H9 (cell line): Measurements from ENCODE around the gene PCDHA6. TPM values are rescaled to one million over a fixed set of nuclear protein-coding genes. Genes with fewer than 3 reads are reported as not detected.
"Not testable (repeated sequence)": the region's sequence is repeated elsewhere in the genome, so short reads cannot be mapped to it uniquely, and the experiment has no call there.

ENCODE experiments used
- DNase-seq: peaks from one replicate; pipeline ENCODE4 v3.0.0-alpha.2; 2017
- H2AFZ ChIP-seq: one replicate; pipeline ENCODE4 v1.6.1; 2013; ENCODE audit warnings: mild to moderate bottlenecking, low read length, control low read depth, moderate library complexity
- H2AK5ac ChIP-seq: 2 replicates; pipeline ENCODE4 v1.6.1; 2013; ENCODE audit warnings: low read length, control low read depth, mixed read lengths; ENCODE audit not compliant: insufficient read length
- H2BK120ac ChIP-seq: one replicate; pipeline ENCODE4 v1.6.1; 2013; ENCODE audit warnings: low read depth, mild to moderate bottlenecking, low read length, control low read depth, inconsistent platforms; ENCODE audit not compliant: poor library complexity, severe bottlenecking
- H2BK12ac ChIP-seq: 2 replicates; pipeline ENCODE4 v1.6.1; 2013; ENCODE audit warnings: low read length, control low read depth, mixed read lengths, low read depth; ENCODE audit not compliant: insufficient read length
- H2BK15ac ChIP-seq: 2 replicates; pipeline ENCODE4 v1.6.1; 2013; ENCODE audit warnings: low read depth, low read length, control low read depth
- H2BK20ac ChIP-seq: one replicate; pipeline ENCODE4 v1.6.1; 2013; ENCODE audit warnings: low read depth, mild to moderate bottlenecking, low read length, control low read depth, inconsistent platforms; ENCODE audit not compliant: poor library complexity, severe bottlenecking
- H2BK5ac ChIP-seq: 2 replicates; pipeline ENCODE4 v1.6.1; 2013; ENCODE audit warnings: low read length, control low read depth, mixed read lengths; ENCODE audit not compliant: insufficient read length
- H3K14ac ChIP-seq: 2 replicates; pipeline ENCODE4 v1.6.1; 2013; ENCODE audit warnings: low read length, control low read depth; ENCODE audit not compliant: insufficient read depth
- H3K18ac ChIP-seq: 2 replicates; pipeline ENCODE4 v1.6.1; 2013; ENCODE audit warnings: low read depth, mild to moderate bottlenecking, mixed read lengths, low read length, control low read depth; ENCODE audit not compliant: insufficient read length
- H3K23ac ChIP-seq: 2 replicates; pipeline ENCODE4 v1.6.1; 2013; ENCODE audit warnings: low read length, control low read depth, mixed read lengths, low read depth; ENCODE audit not compliant: insufficient read length
- H3K23me2 ChIP-seq: 2 replicates; pipeline ENCODE4 v1.6.1; 2013; ENCODE audit warnings: low read depth, mild to moderate bottlenecking, mixed read lengths, low read length, control low read depth; ENCODE audit not compliant: insufficient read length, poor library complexity, severe bottlenecking
- H3K27ac ChIP-seq: 2 replicates; pipeline ENCODE4 v1.5.1; 2013; ENCODE audit warnings: low read length, control low read depth, mixed read lengths, low read depth; ENCODE audit not compliant: insufficient read length
- H3K27me3 ChIP-seq: 2 replicates; pipeline ENCODE4 v1.6.1; 2013; ENCODE audit warnings: low read length, control low read depth, inconsistent platforms; ENCODE audit not compliant: insufficient read depth
- H3K4ac ChIP-seq: 2 replicates; pipeline ENCODE4 v1.6.1; 2013; ENCODE audit warnings: low read depth, mild to moderate bottlenecking, control low read depth, inconsistent platforms, low read length, moderate library complexity
- H3K4me1 ChIP-seq: 2 replicates; pipeline ENCODE4 v1.6.1; 2013; ENCODE audit warnings: low read length, control low read depth, inconsistent platforms; ENCODE audit not compliant: insufficient read depth
- H3K4me2 ChIP-seq: 2 replicates; pipeline ENCODE4 v1.6.1; 2013; ENCODE audit warnings: low read length, control low read depth, mixed read lengths; ENCODE audit not compliant: insufficient read length, insufficient read depth
- H3K56ac ChIP-seq: 2 replicates; pipeline ENCODE4 v1.6.1; 2013; ENCODE audit warnings: low read depth, mild to moderate bottlenecking, mixed read lengths, low read length, control low read depth; ENCODE audit not compliant: insufficient read length
- H3K79me1 ChIP-seq: 2 replicates; pipeline ENCODE4 v1.6.1; 2013; ENCODE audit warnings: low read depth, mild to moderate bottlenecking, moderate library complexity, low read length, control low read depth, inconsistent platforms; ENCODE audit not compliant: insufficient read depth, poor library complexity, severe bottlenecking
- H3K79me2 ChIP-seq: 2 replicates; pipeline ENCODE4 v1.6.1; 2013; ENCODE audit warnings: low read length, control low read depth, inconsistent platforms; ENCODE audit not compliant: insufficient read depth
- H3K9ac ChIP-seq: 2 replicates; pipeline ENCODE4 v1.6.1; 2013; ENCODE audit warnings: low read length, control low read depth, mixed read lengths; ENCODE audit not compliant: insufficient read length; ENCODE audit errors: extremely low read depth
- H3K9me3 ChIP-seq: one replicate; pipeline ENCODE4 v1.6.1; 2013; ENCODE audit warnings: low read depth, low read length, inconsistent platforms; ENCODE audit not compliant: control insufficient read depth
- H3T11ph ChIP-seq: one replicate; pipeline ENCODE4 v1.6.1; 2013; ENCODE audit warnings: mild to moderate bottlenecking, low read length, control low read depth, inconsistent platforms
- H4K20me1 ChIP-seq: one replicate; pipeline ENCODE4 v1.6.1; 2013; ENCODE audit not compliant: control insufficient read depth, insufficient read length, insufficient read depth
- H4K5ac ChIP-seq: 2 replicates; pipeline ENCODE4 v1.6.1; 2013; ENCODE audit warnings: low read depth, mild to moderate bottlenecking, mixed read lengths, low read length, control low read depth; ENCODE audit not compliant: insufficient read length
- H4K8ac ChIP-seq: replicated peaks from 2 replicates; pipeline ENCODE4 v1.6.1; 2013; ENCODE audit warnings: low read length, control low read depth, mixed read lengths, low read depth; ENCODE audit not compliant: insufficient read length
- H4K91ac ChIP-seq: 2 replicates; pipeline ENCODE4 v1.6.1; 2013; ENCODE audit warnings: low read depth, mild to moderate bottlenecking, moderate library complexity, mixed read lengths, low read length, control low read depth; ENCODE audit not compliant: insufficient read length
- H3K27ac Mint-ChIP-seq, 3 experiments: 2 replicates in 2 of 3; 3 replicates in 1 of 3; pipeline ENCODE4 v1.8.0; 2020 to 2021; ENCODE audit warnings: mixed read lengths in 3 of 3, mild to moderate bottlenecking in 1 of 3, moderate library complexity in 1 of 3
- H3K27me3 Mint-ChIP-seq: 2 replicates; pipeline ENCODE4 v1.8.0; 2021; ENCODE audit warnings: low read depth, mild to moderate bottlenecking, moderate library complexity, mixed read lengths
- H3K36me3 Mint-ChIP-seq, 3 experiments: 2 replicates in 2 of 3; 3 replicates in 1 of 3; pipeline ENCODE4 v1.8.0; 2020 to 2021; ENCODE audit warnings: low read depth in 3 of 3, mixed read lengths in 3 of 3; ENCODE audit not compliant: insufficient read depth in 1 of 3
- H3K4me1 Mint-ChIP-seq, 2 experiments: 2 replicates each; pipeline ENCODE4 v1.8.0; 2020; ENCODE audit warnings: mixed read lengths in 2 of 2
- H3K4me3 Mint-ChIP-seq, 2 experiments: 2 replicates in 1 of 2; 3 replicates in 1 of 2; pipeline ENCODE4 v1.8.0; 2020 to 2021; ENCODE audit warnings: mild to moderate bottlenecking in 2 of 2, mixed read lengths in 2 of 2, moderate library complexity in 1 of 2
- H3K9me3 Mint-ChIP-seq, 2 experiments: 2 replicates in 1 of 2; 3 replicates in 1 of 2; pipeline ENCODE4 v1.8.0; 2020; ENCODE audit warnings: mild to moderate bottlenecking in 2 of 2, mixed read lengths in 2 of 2, moderate library complexity in 1 of 2
- CTCF ChIP-seq: fragments of 200-600 bp; sonication (generic); conservative IDR thresholded peaks from 3 replicates; pipeline ENCODE4 v1.8.0; 2021; ENCODE audit warnings: antibody characterized with exemption, mild to moderate bottlenecking
- WGBS: extraction: QIAGEN DNeasy Blood & Tissue Kit; methylation state at CpG from one replicate; pipeline ENCODE4 v1.1.7; 2013; ENCODE audit warnings: missing lambda C conversion rate, low lambda C conversion rate, mixed read lengths; ENCODE audit not compliant: insufficient read length; ENCODE audit errors: extremely low coverage; 5-methylcytosine and 5-hydroxymethylcytosine counted together
- total RNA-seq: library from RNA; stranded (reverse); gene quantifications from 2 replicates; pipeline ENCODE4 v1.2.1, GENCODE V29; 2021

PCDHA6 gene
- total RNA-seq, 1 experiment from 2014 or later = 4.5 TPM

GRCh38 chr5:140822281-140822629, 5.5 kb upstream of the PCDHA6 start:
- H2BK20ac ChIP-seq = no peak overlapping the region
- H4K20me1 ChIP-seq = no peaks in the 10 kb centered on the region
- no peak for TF ChIP-seq CTCF
- H3K56ac ChIP-seq = no peak overlapping the region
- H3K27me3 Mint-ChIP-seq = no peaks in the 10 kb centered on the region
- H3K79me2 ChIP-seq = no peaks in the 10 kb centered on the region
- H3K4me1 ChIP-seq = no peaks in the 10 kb centered on the region
- H3K23ac ChIP-seq = no peak overlapping the region
- no peak overlapping the region for H3K27ac ChIP-seq
- peaks cover 3% of the 10 kb centered on the region for H3K23me2 ChIP-seq
- H2AFZ ChIP-seq = no peak overlapping the region
- no peak overlapping the region for H4K5ac ChIP-seq
- no peak overlapping the region for H4K91ac ChIP-seq
- H3K4me2 ChIP-seq = no peak overlapping the region
- H3K4me3 Mint-ChIP-seq = no peak overlapping the region
- H3T11ph ChIP-seq = no peak overlapping the region
- no peak overlapping the region for H3K14ac ChIP-seq
- no peak overlapping the region for H2BK5ac ChIP-seq
- H2BK12ac ChIP-seq = no peak overlapping the region
- H3K27ac Mint-ChIP-seq = no peak overlapping the region
- no peak overlapping the region for H4K8ac ChIP-seq
- no peaks in the 10 kb centered on the region for H3K27me3 ChIP-seq
- no peaks in the 10 kb centered on the region for H3K9me3 ChIP-seq
- H3K36me3 Mint-ChIP-seq = peaks cover 9 to 18% (median 15%) of the 10 kb centered on the region in 3 experiments
- H3K9ac ChIP-seq = no peak overlapping the region
- no peaks in the 10 kb centered on the region for H3K79me1 ChIP-seq
- H3K9me3 Mint-ChIP-seq = peaks cover 0 to 16% of the 10 kb centered on the region in 2 experiments; a peak in 2 of 5 replicates
- H2AK5ac ChIP-seq = no peak overlapping the region
- H3K18ac ChIP-seq = no peak overlapping the region
- peaks cover 0 to 3% of the 10 kb centered on the region in 2 experiments; a peak in 2 of 4 replicates for H3K4me1 Mint-ChIP-seq
- H2BK15ac ChIP-seq = no peak overlapping the region
- DNase-seq = no peak
- no peak overlapping the region for H3K4ac ChIP-seq
- WGBS = no CpG with 5 or more reads among the region's 6 CpGs
- no peak overlapping the region for H2BK120ac ChIP-seq

GRCh38 chr5:140822969-140823368, 4.8 kb upstream of the PCDHA6 start:
- DNase-seq, H3K4ac ChIP-seq, H3K23ac ChIP-seq, H4K5ac ChIP-seq, H3K79me2 ChIP-seq, H2BK12ac ChIP-seq, H3K9me3 ChIP-seq, H3K27ac ChIP-seq, H2BK20ac ChIP-seq, H3T11ph ChIP-seq, H3K4me2 ChIP-seq, H3K27me3 ChIP-seq, H3K9ac ChIP-seq, H2BK15ac ChIP-seq, H3K4me1 ChIP-seq, H4K8ac ChIP-seq, H3K18ac ChIP-seq, H4K20me1 ChIP-seq, H3K14ac ChIP-seq, H3K4me1 Mint-ChIP-seq, H3K27ac Mint-ChIP-seq, H3K4me3 Mint-ChIP-seq, H3K79me1 ChIP-seq, H3K23me2 ChIP-seq, H2AFZ ChIP-seq, H2BK5ac ChIP-seq, H4K91ac ChIP-seq, H2AK5ac ChIP-seq, H3K27me3 Mint-ChIP-seq, H3K56ac ChIP-seq, H2BK120ac ChIP-seq: not testable (repeated sequence)
- WGBS = no CpG with 5 or more reads among the region's 48 CpGs
- H3K36me3 Mint-ChIP-seq = peaks cover 9 to 18% (median 15%) of the 10 kb centered on the region in 3 experiments
- peaks cover 2 to 16% of the 10 kb centered on the region in 2 experiments; a peak in 3 of 5 replicates for H3K9me3 Mint-ChIP-seq
